ENCODE results near the gene BEGAIN.

Gene BEGAIN

GRCh38 chr14:100615736-100616695, 28.8 kb upstream of the BEGAIN start:
- DNase-seq: no peak

DNA sequence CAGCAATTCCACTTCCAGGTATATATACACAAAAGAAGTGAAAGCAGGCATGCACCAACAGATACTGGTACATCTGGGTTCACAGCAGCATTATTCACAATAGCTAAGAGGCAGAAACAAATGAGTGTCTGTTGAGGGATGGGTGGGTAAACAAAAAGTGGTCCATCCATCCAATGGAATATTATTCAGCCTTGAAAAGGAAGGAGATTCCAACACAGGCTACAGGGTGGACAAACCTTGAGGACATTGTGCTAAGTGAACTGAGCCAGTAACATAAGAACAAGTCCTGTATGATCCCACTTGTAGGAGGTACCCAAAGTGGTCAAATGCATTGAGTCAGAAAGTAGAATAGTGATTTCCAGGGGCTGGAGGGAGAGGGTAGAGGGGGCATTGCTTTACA, 27.6 kb upstream of the BEGAIN start:
- DNase-seq: no peak

DNA sequence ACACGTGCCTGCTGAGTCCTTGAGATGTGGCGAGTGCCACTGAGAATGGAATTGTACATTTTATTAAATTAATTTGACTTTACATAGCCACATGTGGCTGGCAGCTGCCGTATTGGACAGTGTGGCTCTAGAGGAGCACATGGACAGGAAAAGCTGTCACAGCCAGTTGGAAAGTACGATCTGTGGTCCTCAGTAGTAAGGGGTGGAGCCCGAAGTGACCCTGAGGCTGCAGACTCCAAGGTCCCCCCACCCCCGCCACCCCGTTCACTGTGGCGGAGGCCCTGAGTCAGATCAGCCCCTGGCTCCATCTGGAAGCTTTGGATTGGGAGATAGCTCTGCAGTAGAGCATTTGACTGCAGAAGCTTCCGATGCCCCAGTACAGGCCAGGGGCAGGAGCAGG, 25.8 kb upstream of the BEGAIN start:
- DNase-seq: peak; percentile 51

- DNase-seq: no peak
Measured at GRCh38 chr14:100611811-100612480, 24.7 kb upstream of the BEGAIN start.

- DNase-seq: peak; percentile 46
Measured at GRCh38 chr14:100610511-100611217, 23.4 kb upstream of the BEGAIN start.

- peak; percentile 48 for DNase-seq
Measured at GRCh38 chr14:100609941-100610391, 22.7 kb upstream of the BEGAIN start.

DNA sequence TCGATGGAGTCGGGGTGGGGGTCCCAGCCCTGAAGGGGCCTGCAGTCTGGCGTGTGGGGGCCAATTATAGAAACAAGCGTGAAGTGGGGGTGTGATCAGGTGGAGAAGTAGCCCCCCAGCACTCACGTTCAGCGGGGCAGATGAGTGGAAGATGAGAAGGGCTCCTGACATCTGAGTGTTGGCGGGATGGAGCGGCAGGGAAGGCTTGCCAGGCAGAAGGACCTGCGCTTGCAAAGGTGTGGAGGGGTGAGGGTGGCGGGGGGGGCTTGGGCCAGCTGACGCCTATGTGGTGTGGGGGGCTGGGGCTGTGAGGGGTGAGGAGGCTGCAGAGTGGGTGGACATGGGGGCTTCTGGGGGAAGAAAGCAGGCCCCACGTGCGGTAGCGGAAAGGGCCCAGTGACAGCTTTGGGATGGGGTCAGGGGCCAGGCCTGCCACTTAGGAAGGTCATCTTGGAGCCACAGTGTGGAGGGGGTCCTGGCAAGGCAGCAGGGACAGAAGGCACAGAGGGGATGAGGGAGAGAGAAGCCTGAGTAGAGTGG, 22.2 kb upstream of the BEGAIN start:
- no peak for DNase-seq

DNA sequence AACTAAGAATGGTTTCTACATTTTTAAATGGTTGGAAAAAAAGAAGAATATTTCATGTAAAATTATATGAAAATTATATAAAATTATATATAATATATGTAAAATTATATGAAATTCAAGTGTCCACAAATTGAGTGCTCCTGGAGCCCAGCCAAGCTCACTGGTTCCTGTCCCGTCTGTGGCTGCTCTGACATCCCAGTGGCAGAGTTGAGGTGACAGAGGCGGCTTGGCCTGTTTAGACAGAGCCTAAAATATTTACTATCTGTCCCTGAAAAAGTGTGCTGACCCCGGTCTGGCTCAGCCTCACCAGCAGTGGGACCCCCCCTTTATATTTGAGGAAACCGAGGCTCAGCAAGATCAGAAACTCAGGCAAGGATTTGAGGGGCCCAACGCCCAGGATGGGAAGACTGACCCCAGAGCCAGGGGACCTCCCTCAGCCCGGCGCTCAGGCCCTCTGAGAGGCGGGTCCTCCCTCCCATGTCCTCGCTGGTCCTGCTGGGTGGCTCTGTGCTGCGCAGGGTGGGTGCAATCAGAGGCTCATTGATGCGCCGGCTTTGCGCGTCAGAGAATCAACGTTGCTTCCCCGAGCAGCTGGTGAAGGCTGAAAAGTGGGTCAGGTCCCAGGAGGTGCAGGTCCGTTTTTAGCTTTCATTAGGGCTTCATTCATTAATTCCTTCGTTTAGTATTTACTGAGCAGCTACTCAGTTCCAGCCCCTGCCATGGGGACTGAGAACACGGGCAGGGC, 21.5 kb upstream of the BEGAIN start:
- peak; percentile 46 for DNase-seq

DNA sequence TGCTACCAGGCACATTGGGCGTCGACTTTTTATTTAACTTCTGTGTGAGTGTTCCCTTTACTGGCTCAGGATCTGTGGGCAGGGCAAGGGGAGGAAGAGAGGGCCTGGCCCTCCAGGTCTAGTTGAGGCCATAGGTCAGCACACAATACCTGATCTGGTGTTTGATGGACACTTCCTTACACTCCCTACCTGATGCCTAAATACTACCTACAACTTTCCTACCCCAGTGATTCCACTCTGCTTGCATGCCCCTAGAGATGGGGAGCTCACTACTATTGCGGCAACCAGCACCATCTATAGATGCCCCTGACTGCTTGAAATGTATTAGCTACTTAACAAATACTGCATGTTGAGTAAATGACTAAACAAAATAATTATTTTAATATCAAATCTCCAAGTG, 20.8 kb upstream of the BEGAIN start:
- DNase-seq: no peak

GRCh38 chr14:100607611-100607956, 20.4 kb upstream of the BEGAIN start:
- no peak for DNase-seq

DNA sequence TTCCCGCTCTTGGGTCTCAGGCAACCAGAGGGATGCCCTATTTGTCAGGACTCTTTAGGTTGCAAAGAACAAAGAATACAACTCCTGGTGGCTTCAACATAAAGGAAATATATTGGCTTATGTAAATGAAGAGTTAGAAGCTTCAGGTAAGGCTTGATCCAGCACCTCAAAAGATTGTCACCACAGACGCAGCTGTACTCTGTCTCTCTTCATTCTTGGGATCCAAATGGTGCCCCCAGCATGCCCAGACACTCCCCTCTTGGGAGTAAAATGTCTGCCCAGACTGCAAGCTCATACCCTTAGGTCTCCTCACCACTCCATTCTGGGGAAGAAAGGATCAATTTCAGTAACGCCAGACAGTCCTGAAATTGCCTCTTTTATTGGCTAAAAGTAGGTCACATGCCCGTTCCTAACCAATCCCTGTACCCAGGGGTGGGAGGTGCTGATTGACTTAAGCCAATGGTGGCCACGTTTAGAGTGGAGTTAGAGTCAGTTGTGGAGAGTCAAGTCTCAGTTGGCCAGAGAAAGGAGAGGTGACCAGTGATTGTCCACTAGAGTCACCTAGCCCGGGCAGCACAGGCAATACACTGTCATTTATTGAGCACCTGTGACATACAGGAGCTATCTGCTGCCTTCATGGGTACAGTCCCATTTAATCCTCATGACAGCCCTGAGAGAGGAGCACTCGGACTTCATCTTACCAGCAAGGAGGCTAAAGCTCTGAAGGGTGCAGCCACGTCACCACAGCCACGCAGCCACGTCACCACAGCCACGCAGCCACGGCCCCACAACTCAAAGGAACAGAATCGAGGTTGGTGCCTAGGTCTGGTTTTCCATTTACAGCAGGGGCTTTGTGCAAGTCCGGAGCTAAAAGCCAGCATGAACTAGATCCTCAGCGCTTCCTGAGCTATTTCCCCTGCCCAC, 19.7 kb upstream of the BEGAIN start:
- no peak for DNase-seq

- peak; percentile 52 for DNase-seq
Measured at GRCh38 chr14:100605706-100606686, 18.8 kb upstream of the BEGAIN start.

DNA sequence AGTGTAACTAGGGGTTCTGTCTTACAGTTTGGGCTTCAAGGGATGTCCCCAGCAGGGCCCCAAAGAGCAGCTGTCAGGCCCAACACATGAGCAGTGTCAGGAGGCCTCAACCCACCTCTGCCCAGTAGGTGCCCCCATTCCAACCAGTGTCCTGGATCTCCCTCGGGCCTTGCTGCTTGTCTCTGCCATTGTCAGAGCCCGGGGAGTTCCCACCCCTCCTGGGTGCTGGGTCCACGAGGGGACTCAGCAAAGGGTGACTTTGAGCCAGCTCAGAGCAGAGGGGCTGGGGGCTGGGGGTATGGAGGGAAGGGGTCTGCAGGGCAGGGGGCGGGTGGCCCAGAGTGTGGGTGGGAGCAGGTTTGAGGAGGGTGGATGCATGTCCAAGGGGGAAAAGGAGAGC, 18.0 kb upstream of the BEGAIN start:
- DNase-seq: no peak

- DNase-seq: no peak
Measured at GRCh38 chr14:100604709-100605108, 17.5 kb upstream of the BEGAIN start.

- DNase-seq: no peak
Measured at GRCh38 chr14:100604121-100604501, 16.9 kb upstream of the BEGAIN start.

DNA sequence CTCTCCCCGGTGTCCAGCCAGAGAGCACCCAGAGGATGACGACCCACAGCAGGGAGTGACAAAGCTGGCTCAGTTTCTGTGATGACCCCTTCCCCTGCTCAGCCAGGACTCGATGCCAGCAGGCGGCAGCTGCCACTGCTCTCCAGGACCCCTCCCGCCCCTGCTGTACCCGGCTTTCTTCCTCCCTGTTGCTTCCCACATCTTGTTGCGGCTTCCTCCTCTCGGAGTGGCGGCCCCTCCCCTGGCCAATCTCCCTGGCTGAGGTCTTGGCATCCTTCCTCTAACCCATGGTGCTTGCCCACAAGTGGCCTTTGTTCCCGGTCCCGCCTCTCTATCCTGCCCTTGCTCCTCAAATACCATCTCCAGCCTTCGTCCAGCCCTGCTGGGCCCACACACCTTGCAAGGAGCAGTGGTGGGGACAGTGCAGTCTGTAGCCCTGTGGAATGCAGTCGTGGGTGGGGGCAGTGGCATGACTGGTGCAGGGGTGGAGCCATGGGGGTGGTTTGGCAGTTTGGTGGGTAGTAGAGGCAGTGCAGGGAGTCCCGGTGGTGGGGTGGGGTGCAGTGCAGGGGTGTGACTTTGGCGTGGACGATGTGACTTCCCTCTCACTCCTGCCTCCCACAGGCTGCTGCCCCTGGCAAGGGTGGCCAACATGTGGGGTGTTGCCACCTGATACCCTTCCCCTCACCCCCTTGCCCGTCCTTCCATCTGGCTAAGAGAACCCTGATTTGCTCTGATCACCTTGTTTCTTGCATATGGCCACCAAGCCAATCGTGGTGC, 16.3 kb upstream of the BEGAIN start:
- DNase-seq: peak; percentile 47

DNA sequence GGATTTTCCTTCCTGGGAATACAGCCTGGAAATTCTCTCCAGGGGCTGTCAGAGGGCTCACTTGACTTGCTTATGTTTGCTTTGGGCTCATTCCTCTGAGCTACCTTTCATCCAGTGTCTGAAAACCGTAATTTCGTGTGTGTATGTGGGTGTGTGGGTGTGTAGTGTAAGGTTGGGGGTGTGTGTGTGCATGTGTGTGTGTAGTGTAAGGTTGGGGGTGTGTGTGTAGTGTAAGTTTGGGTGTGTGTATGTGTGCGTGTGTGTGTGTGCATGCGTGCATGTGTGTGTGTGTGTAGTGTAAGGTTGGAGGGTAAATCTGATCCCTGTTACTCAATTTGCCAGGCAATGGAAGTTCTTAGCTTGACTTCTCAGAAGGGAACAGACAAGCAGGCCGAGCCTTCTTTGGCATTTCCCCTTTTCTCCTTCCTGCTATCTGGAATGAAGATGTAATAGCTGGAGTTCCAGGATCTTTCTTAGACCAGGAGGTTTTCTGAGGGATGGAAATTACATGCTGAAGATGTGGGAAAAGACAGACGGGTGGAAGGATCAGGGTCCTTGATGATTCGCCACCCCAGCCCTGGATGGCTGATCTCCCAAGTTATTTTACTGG, 15.5 kb upstream of the BEGAIN start:
- no peak for DNase-seq

DNA sequence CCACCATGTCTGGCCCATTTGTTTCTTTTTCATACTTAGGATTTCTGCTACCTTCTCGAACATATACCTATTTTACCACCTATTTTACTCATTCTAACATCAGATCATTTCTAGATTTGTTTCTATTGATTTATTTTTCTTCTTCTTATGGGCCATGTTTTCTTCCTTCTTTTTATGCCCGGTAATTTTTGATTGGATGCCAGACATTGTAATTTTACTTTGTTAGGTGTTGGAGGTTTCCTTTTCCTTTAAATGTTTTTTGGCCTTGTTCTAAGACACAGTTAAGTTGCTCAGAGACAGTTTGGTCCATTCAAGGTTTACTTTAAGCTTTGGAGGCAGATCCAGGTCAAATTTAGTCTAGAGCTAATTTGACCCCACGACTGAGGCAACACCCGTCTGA, 14.7 kb upstream of the BEGAIN start:
- no peak for DNase-seq

- no peak for DNase-seq
Measured at GRCh38 chr14:100601064-100601463, 13.8 kb upstream of the BEGAIN start.
